OCI-LY7 (cell line): Measurements from ENCODE around the gene VASH2. TPM values are rescaled to one million over a fixed set of nuclear protein-coding genes. Genes with fewer than 3 reads are reported as not detected.

ENCODE experiments used
- BruUV-seq: library from RNA; stranded (reverse); fragments of 400-500 nt; replicated peaks from 2 replicates; lab custom pipeline; 2021; lab: Mats Ljungman, UMichigan
- CTCF ChIA-PET: fragments of 300-600 bp; sonication (Branson Sonifier 250); formaldehyde crosslinking; loops from one replicate; lab custom pipeline; 2022; ENCODE audit warnings: antibody characterized with exemption; ENCODE audit not compliant: unreplicated experiment; lab: Charles Lee
- POLR2A ChIA-PET: fragments of 300-600 bp; sonication (Branson Sonifier 250); formaldehyde crosslinking; loops from one replicate; lab custom pipeline; 2022; ENCODE audit warnings: antibody characterized with exemption; lab: Charles Lee
- DNase-seq: peaks from one replicate; pipeline ENCODE4 v3.0.0-alpha.2; 2015; ENCODE audit warnings: low spot score
- H2AFZ ChIP-seq: fragments of 200-600 bp; sonication (generic), shearing (Covaris generic); 2 replicates; pipeline ENCODE4 v1.6.1; 2014; ENCODE audit warnings: mild to moderate bottlenecking, antibody characterized with exemption, low read length, moderate library complexity
- H3K27ac ChIP-seq: fragments of 200-600 bp; sonication (generic); 2 replicates; pipeline ENCODE4 v1.5.1; 2014; ENCODE audit warnings: mixed run types, low read depth, mild to moderate bottlenecking, moderate library complexity, low read length, inconsistent platforms; ENCODE audit not compliant: poor library complexity, severe bottlenecking
- H3K36me3 ChIP-seq: fragments of 200-600 bp; sonication (generic); 2 replicates; pipeline ENCODE4 v1.6.1; 2014; ENCODE audit warnings: mild to moderate bottlenecking, antibody characterized with exemption, low read length, moderate library complexity, mixed read lengths; ENCODE audit not compliant: insufficient read depth
- H3K4me1 ChIP-seq: fragments of 200-600 bp; sonication (generic); 2 replicates; pipeline ENCODE4 v1.5.1; 2014; ENCODE audit warnings: mild to moderate bottlenecking, low read length; ENCODE audit not compliant: insufficient read depth, poor library complexity, severe bottlenecking
- H3K4me2 ChIP-seq: fragments of 200-600 bp; sonication (generic); 2 replicates; pipeline ENCODE4 v1.6.1; 2014; ENCODE audit warnings: mild to moderate bottlenecking, low read length
- H3K4me3 ChIP-seq: fragments of 200-600 bp; sonication (generic); 2 replicates; pipeline ENCODE4 v1.5.1; 2014; ENCODE audit warnings: mild to moderate bottlenecking, low read depth, low read length; ENCODE audit not compliant: poor library complexity, severe bottlenecking
- H3K79me2 ChIP-seq: fragments of 200-600 bp; sonication (generic); 2 replicates; pipeline ENCODE4 v1.6.1; 2016; ENCODE audit warnings: low read depth, mild to moderate bottlenecking, low read length, moderate library complexity, mixed read lengths; ENCODE audit not compliant: insufficient read depth
- H3K9me2 ChIP-seq: fragments of 200-600 bp; sonication (generic); 2 replicates; pipeline ENCODE4 v1.6.1; 2016; ENCODE audit warnings: mild to moderate bottlenecking, low read length, mixed read lengths; ENCODE audit not compliant: insufficient read depth
- H3K9me3 ChIP-seq: fragments of 200-600 bp; sonication (generic); 2 replicates; pipeline ENCODE4 v1.6.1; 2014; ENCODE audit warnings: mild to moderate bottlenecking, mixed run types, low read length, mixed read lengths
- H4K20me1 ChIP-seq: fragments of 200-600 bp; sonication (generic); 2 replicates; pipeline ENCODE4 v1.6.1; 2014; ENCODE audit warnings: mild to moderate bottlenecking, antibody characterized with exemption, low read length, moderate library complexity, mixed read lengths; ENCODE audit not compliant: insufficient read depth
- EZH2phosphoT487 ChIP-seq: fragments of 200-600 bp; sonication (generic); IDR thresholded peaks from 2 replicates; pipeline ENCODE4 v1.6.1; 2018; ENCODE audit warnings: low read depth, borderline replicate concordance, mild to moderate bottlenecking, mixed run types, antibody characterized with exemption, low read length, moderate library complexity, mixed read lengths
- intact Hi-C: fragments of 100-400 bp; cut with micrococcal nuclease; formaldehyde crosslinking; loops from one replicate; pipeline ENCODE4 v1.10.0; 2022; ENCODE audit not compliant: unreplicated experiment
- total RNA-seq, 2 experiments: library from RNA; depleted of rRNA in 1 of 2; stranded (reverse); fragments of >200 nt in 1 of 2; shearing (Covaris generic) in 1 of 2; gene quantifications; 2 replicates each; pipeline ENCODE4 v1.2.3, GENCODE V29; 2014 to 2022
- TF ChIP-seq, protein P1 (sequence below): fragments of 200-600 bp; sonication (generic); conservative IDR thresholded peaks from 2 replicates; pipeline ENCODE4 v1.5.1; 2014; ENCODE audit warnings: mild to moderate bottlenecking, antibody characterized with exemption, low read length, moderate library complexity, mixed read lengths

Gene VASH2
- total RNA-seq, 2 experiments from 2014 or later = 7.3 to 7.4 TPM

DNA sequence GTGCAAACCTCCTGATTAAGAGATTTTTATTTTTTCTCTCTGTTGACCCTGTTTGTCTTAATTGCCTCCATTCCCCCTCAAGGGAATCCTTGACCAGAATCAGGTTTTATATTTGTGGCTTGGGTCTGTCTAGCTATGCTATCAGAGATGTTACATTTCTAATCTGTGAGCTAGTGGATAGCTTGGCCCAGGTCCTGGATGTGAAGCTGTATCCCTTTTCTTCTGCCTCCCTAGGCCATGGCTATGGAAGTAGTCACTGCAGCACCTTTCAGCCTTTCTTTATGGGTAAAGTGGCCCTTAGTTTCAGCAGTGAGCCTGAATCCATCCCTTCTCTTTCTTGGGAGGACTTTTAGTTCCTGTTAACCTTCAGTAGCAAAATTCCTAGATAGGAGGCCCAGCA is 82.3 kb downstream of the VASH2 start:
- no peak for TF ChIP-seq EZH2phosphoT487
- TF ChIP-seq, protein P1, sequence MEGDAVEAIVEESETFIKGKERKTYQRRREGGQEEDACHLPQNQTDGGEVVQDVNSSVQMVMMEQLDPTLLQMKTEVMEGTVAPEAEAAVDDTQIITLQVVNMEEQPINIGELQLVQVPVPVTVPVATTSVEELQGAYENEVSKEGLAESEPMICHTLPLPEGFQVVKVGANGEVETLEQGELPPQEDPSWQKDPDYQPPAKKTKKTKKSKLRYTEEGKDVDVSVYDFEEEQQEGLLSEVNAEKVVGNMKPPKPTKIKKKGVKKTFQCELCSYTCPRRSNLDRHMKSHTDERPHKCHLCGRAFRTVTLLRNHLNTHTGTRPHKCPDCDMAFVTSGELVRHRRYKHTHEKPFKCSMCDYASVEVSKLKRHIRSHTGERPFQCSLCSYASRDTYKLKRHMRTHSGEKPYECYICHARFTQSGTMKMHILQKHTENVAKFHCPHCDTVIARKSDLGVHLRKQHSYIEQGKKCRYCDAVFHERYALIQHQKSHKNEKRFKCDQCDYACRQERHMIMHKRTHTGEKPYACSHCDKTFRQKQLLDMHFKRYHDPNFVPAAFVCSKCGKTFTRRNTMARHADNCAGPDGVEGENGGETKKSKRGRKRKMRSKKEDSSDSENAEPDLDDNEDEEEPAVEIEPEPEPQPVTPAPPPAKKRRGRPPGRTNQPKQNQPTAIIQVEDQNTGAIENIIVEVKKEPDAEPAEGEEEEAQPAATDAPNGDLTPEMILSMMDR = no peak
- intact Hi-C loops = no loop called here
- BruUV-seq = no TSS peak
- Histone ChIP-seq H3K9me3 (no peaks in the 10 kb centered on the region), H3K4me1 (no peaks in the 10 kb centered on the region), H2AFZ (no peak overlapping the region), H4K20me1 (no peaks in the 10 kb centered on the region), H3K9me2 (no peaks in the 10 kb centered on the region), H3K79me2 (no peaks in the 10 kb centered on the region), H3K36me3 (no peaks in the 10 kb centered on the region), H3K4me2 (no peak overlapping the region), H3K27ac (no peak overlapping the region), H3K4me3 (no peak overlapping the region)
- ChIA-PET POLR2A (interaction anchor here (0.7 to 1.1 kb wide), 3 partner anchors 14 to 23 kb away, joined by 3 to 5 read pairs (median 3); no protein-coding TSS in a partner anchor), CTCF (no interaction called here)
- DNase-seq = no peak

DNA sequence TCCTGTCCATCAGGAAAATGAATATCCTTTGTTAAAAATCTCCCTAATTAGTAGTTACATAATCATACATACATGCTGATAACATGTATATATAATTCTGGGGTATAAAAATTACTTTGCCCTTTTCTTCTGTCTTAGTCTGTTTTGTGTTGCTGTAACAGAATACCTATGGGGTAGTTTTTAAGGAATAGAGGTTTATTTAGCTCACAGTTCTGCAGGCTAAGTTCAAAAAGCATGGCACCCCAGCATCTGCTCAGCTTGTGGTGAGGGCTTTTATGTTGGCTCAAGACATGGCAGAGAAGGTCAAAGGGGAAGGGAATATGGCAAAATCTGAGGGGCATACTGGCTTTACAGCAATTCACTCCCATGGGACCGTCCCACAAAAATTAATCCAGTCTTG is 84.4 kb downstream of the VASH2 start:
- no peak overlapping the region for H3K4me3 ChIP-seq
- BruUV-seq = no TSS peak
- CTCF ChIA-PET = no interaction called here
- H3K36me3 ChIP-seq = no peaks in the 10 kb centered on the region
- H4K20me1 ChIP-seq = no peaks in the 10 kb centered on the region
- H3K9me3 ChIP-seq = no peaks in the 10 kb centered on the region
- DNase-seq = no peak
- H2AFZ ChIP-seq = no peak overlapping the region
- H3K27ac ChIP-seq = no peak overlapping the region
- H3K9me2 ChIP-seq = no peaks in the 10 kb centered on the region
- POLR2A ChIA-PET = no interaction called here
- intact Hi-C loops = no loop called here
- TF ChIP-seq EZH2phosphoT487 = no peak
- TF ChIP-seq, protein P1 = no peak
- H3K79me2 ChIP-seq = no peaks in the 10 kb centered on the region
- no peak overlapping the region for H3K4me2 ChIP-seq
- no peaks in the 10 kb centered on the region for H3K4me1 ChIP-seq

DNA sequence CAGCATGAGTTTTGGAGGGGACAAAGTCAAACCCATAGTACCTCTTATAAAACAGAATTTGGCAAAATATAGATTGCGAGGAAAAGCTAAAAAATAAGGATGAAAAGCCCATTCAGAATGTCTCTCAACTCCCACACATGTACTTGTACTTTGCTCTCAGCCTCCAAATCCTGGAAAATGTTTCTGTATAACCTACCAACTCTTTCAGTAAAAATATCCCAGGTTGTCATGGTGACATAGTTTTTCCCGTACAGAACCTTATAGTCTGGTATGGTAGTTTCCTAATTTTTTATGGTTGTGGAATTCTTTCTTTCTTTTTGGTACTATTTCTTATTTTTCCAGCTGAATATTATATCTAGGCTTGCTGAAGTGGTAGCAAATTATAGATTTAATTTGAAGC is 85.2 kb downstream of the VASH2 start:
- Histone ChIP-seq H4K20me1 (no peaks in the 10 kb centered on the region), H3K4me3 (no peak overlapping the region), H3K36me3 (no peaks in the 10 kb centered on the region), H3K27ac (no peak overlapping the region), H3K79me2 (no peaks in the 10 kb centered on the region), H2AFZ (no peak overlapping the region), H3K9me2 (no peaks in the 10 kb centered on the region), H3K4me1 (no peaks in the 10 kb centered on the region), H3K4me2 (no peak overlapping the region), H3K9me3 (no peaks in the 10 kb centered on the region)
- no peak for DNase-seq
- POLR2A ChIA-PET = no interaction called here
- no TSS peak for BruUV-seq
- TF ChIP-seq, protein P1 = no peak
- no peak for TF ChIP-seq EZH2phosphoT487
- intact Hi-C loops = no loop called here
- CTCF ChIA-PET = no interaction called here

Other genes with a start within 250 kb of the VASH2 start
- 70.9 and 74.9 TPM in 2 replicates for gene NSL1, start 158.8 kb upstream of the VASH2 start, total RNA-seq (2014; rRNA removed; shearing (Covaris generic))
- 66.8 and 71.1 TPM in 2 replicates for gene NSL1, start 158.8 kb upstream of the VASH2 start, total RNA-seq (2022)
- gene TATDN3, start 158.6 kb upstream of the VASH2 start, total RNA-seq (2014; rRNA removed; shearing (Covaris generic)) = 35.4 and 36.1 TPM in 2 replicates
- 52.5 and 54.2 TPM in 2 replicates for gene TATDN3, start 158.6 kb upstream of the VASH2 start, total RNA-seq (2022)
- 0.82 TPM in 1 of 2 replicates, not detected in the other for gene SPATA45, start 102.9 kb upstream of the VASH2 start, total RNA-seq (2014; rRNA removed; shearing (Covaris generic))
- 0.74 and 2.0 TPM in 2 replicates for gene SPATA45, start 102.9 kb upstream of the VASH2 start, total RNA-seq (2022)
- 10.4 and 22.4 TPM in 2 replicates for gene FLVCR1, start 92.3 kb upstream of the VASH2 start, total RNA-seq (2014; rRNA removed; shearing (Covaris generic))
- gene FLVCR1, start 92.3 kb upstream of the VASH2 start, total RNA-seq (2022) = 16.5 and 21.2 TPM in 2 replicates
- gene ANGEL2, start 65.3 kb downstream of the VASH2 start, total RNA-seq (2014; rRNA removed; shearing (Covaris generic)) = 24.1 and 40.1 TPM in 2 replicates
- 42.7 and 50.8 TPM in 2 replicates for gene ANGEL2, start 65.3 kb downstream of the VASH2 start, total RNA-seq (2022)
- 5.9 and 10.7 TPM in 2 replicates for gene RPS6KC1, start 100.7 kb downstream of the VASH2 start, total RNA-seq (2014; rRNA removed; shearing (Covaris generic))
- 7.4 and 9.4 TPM in 2 replicates for gene RPS6KC1, start 100.7 kb downstream of the VASH2 start, total RNA-seq (2022)